IPS-20b (cell line): Measurements from ENCODE around the gene ACTL9.

Source experiments
- H3K27ac ChIP-seq: one replicate; pipeline ENCODE4 v1.5.1; 2013; ENCODE audit warnings: low read length
- H3K27me3 ChIP-seq: 2 replicates; pipeline ENCODE4 v1.6.1; 2013; ENCODE audit warnings: mild to moderate bottlenecking, low read length, inconsistent platforms; ENCODE audit not compliant: insufficient read depth
- H3K36me3 ChIP-seq: 2 replicates; pipeline ENCODE4 v1.6.1; 2013; ENCODE audit warnings: low read depth, mild to moderate bottlenecking, inconsistent platforms, low read length, moderate library complexity; ENCODE audit not compliant: insufficient read depth
- H3K4me1 ChIP-seq: 2 replicates; pipeline ENCODE4 v1.6.1; 2013; ENCODE audit warnings: mild to moderate bottlenecking, control low read depth, inconsistent platforms, low read length, moderate library complexity; ENCODE audit not compliant: insufficient read depth
- H3K4me3 ChIP-seq: 2 replicates; pipeline ENCODE4 v1.5.1; 2013; ENCODE audit warnings: mild to moderate bottlenecking, low read length, inconsistent platforms
- H3K9ac ChIP-seq: 2 replicates; pipeline ENCODE4 v1.6.1; 2013; ENCODE audit warnings: low read depth, mild to moderate bottlenecking, inconsistent platforms, low read length, moderate library complexity
- H3K9me3 ChIP-seq: 2 replicates; pipeline ENCODE4 v1.6.1; 2013; ENCODE audit warnings: mild to moderate bottlenecking, low read depth, low read length, inconsistent platforms; ENCODE audit not compliant: insufficient read depth

The ACTL9 gene

GRCh38 chr19:8682931-8683330 is 15.7 kb downstream of the ACTL9 start:
- H3K36me3 ChIP-seq = no peaks in the 10 kb centered on the region
- no peak overlapping the region for H3K4me3 ChIP-seq
- H3K27ac ChIP-seq = no peak overlapping the region

GRCh38 chr19:8682472-8682871 is 16.1 kb downstream of the ACTL9 start:
- H3K9ac ChIP-seq = no peak overlapping the region
- H3K36me3 ChIP-seq = no peaks in the 10 kb centered on the region
- H3K4me1 ChIP-seq = no peaks in the 10 kb centered on the region
- H3K27me3 ChIP-seq = no peaks in the 10 kb centered on the region
- peaks cover 10% of the 10 kb centered on the region for H3K9me3 ChIP-seq
- no peak overlapping the region for H3K27ac ChIP-seq
- H3K4me3 ChIP-seq = no peak overlapping the region

More at GRCh38 chr19:8682931-8683330, 15.7 kb downstream of the ACTL9 start:
- no peaks in the 10 kb centered on the region for H3K27me3 ChIP-seq
- H3K4me1 ChIP-seq = no peaks in the 10 kb centered on the region
- H3K9ac ChIP-seq = no peak overlapping the region
- peaks cover 5% of the 10 kb centered on the region for H3K9me3 ChIP-seq

GRCh38 chr19:8681345-8682029 is 17.1 kb downstream of the ACTL9 start:
- Histone ChIP-seq H3K36me3 (no peaks in the 10 kb centered on the region), H3K27ac (no peak overlapping the region), H3K4me1 (no peaks in the 10 kb centered on the region), H3K4me3 (no peak overlapping the region), H3K9ac (no peak overlapping the region), H3K9me3 (peaks cover 10% of the 10 kb centered on the region), H3K27me3 (no peaks in the 10 kb centered on the region)

- no peak overlapping the region for H3K27ac ChIP-seq
- H3K4me1 ChIP-seq = no peaks in the 10 kb centered on the region
- H3K27me3 ChIP-seq = no peaks in the 10 kb centered on the region
- H3K36me3 ChIP-seq = no peaks in the 10 kb centered on the region
- H3K9me3 ChIP-seq = peaks cover 10% of the 10 kb centered on the region
- H3K4me3 ChIP-seq = no peak overlapping the region
- no peak overlapping the region for H3K9ac ChIP-seq
Measured at GRCh38 chr19:8680676-8681344, 17.8 kb downstream of the ACTL9 start.

- H3K4me3 ChIP-seq = no peak overlapping the region
- no peaks in the 10 kb centered on the region for H3K36me3 ChIP-seq
- H3K27ac ChIP-seq = no peak overlapping the region
- H3K4me1 ChIP-seq = no peaks in the 10 kb centered on the region
- H3K9ac ChIP-seq = no peak overlapping the region
- H3K27me3 ChIP-seq = no peaks in the 10 kb centered on the region
- peaks cover 10% of the 10 kb centered on the region for H3K9me3 ChIP-seq
Measured at GRCh38 chr19:8678244-8678807, 20.3 kb downstream of the ACTL9 start.

GRCh38 chr19:8675066-8675465 is 23.5 kb downstream of the ACTL9 start:
- Histone ChIP-seq H3K4me1 (no peaks in the 10 kb centered on the region), H3K9ac (no peak overlapping the region), H3K27me3 (no peaks in the 10 kb centered on the region), H3K4me3 (no peak overlapping the region), H3K27ac (no peak overlapping the region), H3K9me3 (peaks cover 10% of the 10 kb centered on the region), H3K36me3 (no peaks in the 10 kb centered on the region)

- no peaks in the 10 kb centered on the region for H3K36me3 ChIP-seq
- H3K27ac ChIP-seq = no peak overlapping the region
- no peaks in the 10 kb centered on the region for H3K4me1 ChIP-seq
- H3K9ac ChIP-seq = no peak overlapping the region
- H3K9me3 ChIP-seq = peaks cover 5% of the 10 kb centered on the region
- H3K4me3 ChIP-seq = no peak overlapping the region
- no peaks in the 10 kb centered on the region for H3K27me3 ChIP-seq
Measured at GRCh38 chr19:8673276-8673891, 25.2 kb downstream of the ACTL9 start.

GRCh38 chr19:8666814-8667405 is 31.7 kb downstream of the ACTL9 start:
- Histone ChIP-seq H3K4me1 (no peaks in the 10 kb centered on the region), H3K36me3 (no peaks in the 10 kb centered on the region), H3K9ac (no peak overlapping the region), H3K27me3 (no peaks in the 10 kb centered on the region), H3K27ac (no peak overlapping the region), H3K9me3 (no peaks in the 10 kb centered on the region), H3K4me3 (no peak overlapping the region)

- Histone ChIP-seq H3K9ac (no peak overlapping the region), H3K9me3 (no peaks in the 10 kb centered on the region), H3K4me3 (no peak overlapping the region), H3K27ac (no peak overlapping the region), H3K4me1 (no peaks in the 10 kb centered on the region), H3K27me3 (no peaks in the 10 kb centered on the region), H3K36me3 (no peaks in the 10 kb centered on the region)
Measured at GRCh38 chr19:8665468-8666213, 33.0 kb downstream of the ACTL9 start.

GRCh38 chr19:8664671-8665057 is 33.9 kb downstream of the ACTL9 start:
- no peaks in the 10 kb centered on the region for H3K36me3 ChIP-seq
- H3K27ac ChIP-seq = no peak overlapping the region
- H3K9me3 ChIP-seq = no peaks in the 10 kb centered on the region
- H3K4me1 ChIP-seq = no peaks in the 10 kb centered on the region
- H3K9ac ChIP-seq = no peak overlapping the region
- H3K4me3 ChIP-seq = no peak overlapping the region
- H3K27me3 ChIP-seq = no peaks in the 10 kb centered on the region
